Right lobe of liver (tissue), 6 donors: Measurements from ENCODE around the gene GMPS. TPM values are rescaled to one million over a fixed set of nuclear protein-coding genes. Genes with fewer than 3 reads are reported as not detected.

Source experiments
- ATAC-seq, 4 donors: fragments of 200-7000 bp; cut with Tn5 transposase; one replicate each; pipeline ENCODE4 v1.9.1; 2020; ENCODE audit warnings: mild to moderate bottlenecking in 4 of 4, moderate library complexity in 4 of 4
- DNase-seq, 3 donors: peaks; one replicate each; pipeline ENCODE4 v3.0.0-alpha.2; 2020
- H3K27ac ChIP-seq, 3 donors: fragments of 200-600 bp; one replicate each; pipeline ENCODE4 v1.8.0; 2022
- H3K27me3 ChIP-seq, 2 donors: fragments of 200-600 bp; one replicate each; pipeline ENCODE4 v1.8.0; 2022
- H3K36me3 ChIP-seq, 4 donors: fragments of 200-600 bp; sonication (generic) in 1 of 4; one replicate each; pipeline versions ENCODE4 v1.5.1 to v1.8.0; 2017 to 2022; ENCODE audit warnings: control low read depth in 1 of 4
- H3K4me1 ChIP-seq, 4 donors: fragments of 200-600 bp; sonication (generic) in 1 of 4; one replicate each; pipeline versions ENCODE4 v1.5.1 to v1.8.0; 2017 to 2022; ENCODE audit warnings: control low read depth in 1 of 4
- H3K4me3 ChIP-seq, 3 donors: fragments of 200-600 bp; one replicate each; pipeline ENCODE4 v1.8.0; 2022
- H3K9me3 ChIP-seq, 4 donors: fragments of 200-600 bp; sonication (generic) in 1 of 4; one replicate each; pipeline versions ENCODE4 v1.5.1 to v1.8.0; 2017 to 2022; ENCODE audit warnings: control low read depth in 1 of 4
- CTCF ChIP-seq, 4 donors: fragments of 200-600 bp in 3 of 4; fragments of 450-650 bp in 1 of 4; IDR thresholded peaks; one replicate each; pipeline versions ENCODE4 v1.5.1 to v1.8.0; 2016 to 2022; ENCODE audit warnings: antibody characterized with exemption in 4 of 4, mild to moderate bottlenecking in 2 of 4
- POLR2A ChIP-seq: fragments of 450-650 bp; IDR thresholded peaks from one replicate; pipeline ENCODE4 v1.6.1; 2017; ENCODE audit warnings: antibody characterized with exemption, mild to moderate bottlenecking
- WGBS: methylation state at CpG from one replicate; pipeline ENCODE4 v1.1.6; 2018; ENCODE audit warnings: low coverage, low lambda C conversion rate; ENCODE audit not compliant: insufficient coverage; ENCODE audit errors: missing lambda C conversion rate; 5-methylcytosine and 5-hydroxymethylcytosine counted together
- intact Hi-C, 2 donors: fragments of 100-400 bp; cut with DNase I; formaldehyde crosslinking; loops; one replicate each; pipeline versions ENCODE4 v1.11.2 to v1.14.1; 2022
- total RNA-seq, 6 experiments: library from RNA; depleted of rRNA in 2 of 6; stranded (reverse); fragments of >200 nt in 2 of 6; fragmentation: NEBNext Ultra II Directional in 3 of 6; extraction: Animal tissue kit (Norgen Biotek cat#: 25700) in 3 of 6; gene quantifications; one replicate each; pipeline versions ENCODE4 v1.1.0 to v1.2.4, GENCODE V29; 2016 to 2023
- donor health status: DM: no; HTN: yes; CAD: no.
- donor health status: DM: no; HTN: no; CAD: no.
- donor health status: DM: no; HTN: no; CAD: no.
- donor health status: DM: no; HTN: yes; CAD: no.
- donor health status: DM: no; HTN: yes; CAD: no.

Gene GMPS
- total RNA-seq, 6 experiments from 2014 or later: 13.3 to 24.3 (median 20.4) TPM

- H3K4me3 ChIP-seq: no peak overlapping the region
- ATAC-seq: no peak
- no peak for DNase-seq
- H3K4me1 ChIP-seq: no peaks in the 10 kb centered on the region
- no peak overlapping the region for H3K27ac ChIP-seq
- H3K36me3 ChIP-seq: no peaks in the 10 kb centered on the region
- H3K27me3 ChIP-seq: no peaks in the 10 kb centered on the region
- H3K9me3 ChIP-seq: no peaks in the 10 kb centered on the region
- intact Hi-C loops: no loop called here
- 70% methylated on average over 1 of the region's 1 CpG for WGBS
- TF ChIP-seq CTCF (IDR thresholded peaks at IDR 0.05) (no peak), POLR2A (no peak)
These were observed 121.4 kb downstream of the GMPS start for GRCh38 chr3:155991847-155992246.

Other genes with a start within 250 kb of the GMPS start
- gene PLCH1, start 125.6 kb upstream of the GMPS start, total RNA-seq: under 1 TPM; 0.07 to 0.25 (median 0.17) TPM
- 1 to 10 TPM; 1.3 to 1.9 (median 1.5) TPM for gene C3orf33, start 64.4 kb upstream of the GMPS start, total RNA-seq
- 10 to 100 TPM; 31.9 to 43.1 (median 34.2) TPM for gene SLC33A1, start 16.2 kb upstream of the GMPS start, total RNA-seq
- gene KCNAB1, start 249.9 kb downstream of the GMPS start, total RNA-seq: 1 to 10 TPM in 2 of 6 experiments, under 1 TPM in 2, not detected in 2; 0.15 to 1.8 (median 0.64) TPM